NCI-H226 (cell line): ENCODE data around the gene TNFRSF8.

ENCODE experiments used
- DNase-seq: peaks from one replicate; pipeline ENCODE4 v3.0.0-alpha.2; 2015

Gene TNFRSF8

GRCh38 chr1:12123172-12123571 lies 60.1 kb downstream of the TNFRSF8 start:
- DNase-seq = no peak

GRCh38 chr1:12124693-12125421 lies 61.8 kb downstream of the TNFRSF8 start:
- peak; percentile 26 for DNase-seq

GRCh38 chr1:12125422-12126355 lies 62.6 kb downstream of the TNFRSF8 start:
- DNase-seq = no peak

- no peak for DNase-seq
These were observed 63.7 kb downstream of the TNFRSF8 start for GRCh38 chr1:12126781-12127180.

- DNase-seq = no peak
These were observed 64.2 kb downstream of the TNFRSF8 start for GRCh38 chr1:12127206-12127810.

GRCh38 chr1:12128120-12128519 lies 65.0 kb downstream of the TNFRSF8 start:
- no peak for DNase-seq

- DNase-seq = no peak
These were observed 66.5 kb downstream of the TNFRSF8 start for GRCh38 chr1:12129624-12130023.

- no peak for DNase-seq
These were observed 67.5 kb downstream of the TNFRSF8 start for GRCh38 chr1:12130466-12131130.

- DNase-seq = no peak
These were observed 69.0 kb downstream of the TNFRSF8 start for GRCh38 chr1:12132078-12132477.

- no peak for DNase-seq
These were observed 71.6 kb downstream of the TNFRSF8 start for GRCh38 chr1:12134716-12135115.

- no peak for DNase-seq
These were observed 72.5 kb downstream of the TNFRSF8 start for GRCh38 chr1:12135612-12136011.

GRCh38 chr1:12136916-12137610 lies 74.0 kb downstream of the TNFRSF8 start:
- no peak for DNase-seq

- DNase-seq = no peak
These were observed 75.4 kb downstream of the TNFRSF8 start for GRCh38 chr1:12138196-12139168.

GRCh38 chr1:12140016-12140415 lies 76.9 kb downstream of the TNFRSF8 start:
- no peak for DNase-seq

- DNase-seq = no peak
These were observed 77.5 kb downstream of the TNFRSF8 start for GRCh38 chr1:12140515-12141162.

- no peak for DNase-seq
These were observed 78.2 kb downstream of the TNFRSF8 start for GRCh38 chr1:12141163-12141850.

- DNase-seq = no peak
These were observed 79.2 kb downstream of the TNFRSF8 start for GRCh38 chr1:12142141-12142823.

GRCh38 chr1:12142891-12143630 lies 80.0 kb downstream of the TNFRSF8 start:
- no peak for DNase-seq
